DOHH2 (cell line): ENCODE data around the gene TGOLN2.
"Not testable (repeated sequence)": the region's sequence is repeated elsewhere in the genome, so short reads cannot be mapped to it uniquely, and the experiment has no call there.

Experiments used
- H3F3A ChIP-seq: fragments of 200-600 bp; sonication (generic), shearing (Covaris generic); 2 replicates; pipeline ENCODE4 v1.6.0; 2016; ENCODE audit warnings: antibody characterized with exemption, mild to moderate bottlenecking; ENCODE audit not compliant: control insufficient read depth, insufficient read depth
- H3K27ac ChIP-seq: fragments of 200-600 bp; sonication (generic); 2 replicates; pipeline ENCODE4 v1.5.1; 2014; ENCODE audit warnings: low read depth, mild to moderate bottlenecking, low read length, moderate library complexity
- H3K27me3 ChIP-seq: fragments of 200-600 bp; sonication (generic); 2 replicates; pipeline ENCODE4 v1.6.1; 2014; ENCODE audit warnings: mild to moderate bottlenecking, low read length, mixed read lengths; ENCODE audit not compliant: control insufficient read depth
- H3K36me3 ChIP-seq: fragments of 200-600 bp; sonication (generic); 2 replicates; pipeline ENCODE4 v1.6.1; 2014; ENCODE audit warnings: mild to moderate bottlenecking, low read length, moderate library complexity, mixed read lengths; ENCODE audit not compliant: control insufficient read depth
- H3K4me1 ChIP-seq: fragments of 200-600 bp; sonication (generic); 2 replicates; pipeline ENCODE4 v1.6.1; 2014; ENCODE audit warnings: mild to moderate bottlenecking, low read length, mixed read lengths; ENCODE audit not compliant: control insufficient read depth
- H3K4me2 ChIP-seq: fragments of 200-600 bp; sonication (generic); 2 replicates; pipeline ENCODE4 v1.6.0; 2014; ENCODE audit warnings: mild to moderate bottlenecking, low read length, moderate library complexity
- H3K4me3 ChIP-seq: fragments of 200-600 bp; sonication (generic); 2 replicates; pipeline ENCODE4 v1.5.1; 2014; ENCODE audit warnings: mild to moderate bottlenecking, low read length, mixed read lengths
- H3K79me2 ChIP-seq: fragments of 200-600 bp; sonication (generic); 2 replicates; pipeline ENCODE4 v1.6.1; 2014; ENCODE audit warnings: mild to moderate bottlenecking, low read length, mixed read lengths; ENCODE audit not compliant: control insufficient read depth
- H3K9me2 ChIP-seq: fragments of 200-600 bp; sonication (generic); replicated peaks from 2 replicates; pipeline ENCODE4 v1.6.1; 2014; ENCODE audit warnings: mild to moderate bottlenecking, low read length, mixed read lengths; ENCODE audit not compliant: control insufficient read depth
- H3K9me3 ChIP-seq: fragments of 200-600 bp; sonication (generic); 2 replicates; pipeline ENCODE4 v1.6.1; 2014; ENCODE audit warnings: antibody characterized with exemption, low read length, mixed read lengths; ENCODE audit not compliant: control insufficient read depth, insufficient read depth
- H4K20me1 ChIP-seq: fragments of 200-600 bp; sonication (generic); 2 replicates; pipeline ENCODE4 v1.6.0; 2014; ENCODE audit warnings: low read depth, mild to moderate bottlenecking, antibody characterized with exemption, low read length, moderate library complexity; ENCODE audit not compliant: control insufficient read depth, insufficient read depth
- CTCF ChIP-seq: fragments of 200-600 bp; sonication (generic); IDR thresholded peaks from one replicate; pipeline ENCODE4 v1.5.1; 2014; ENCODE audit warnings: antibody characterized with exemption, mild to moderate bottlenecking, low read depth, low read length; ENCODE audit not compliant: poor library complexity, severe bottlenecking
- EZH2phosphoT487 ChIP-seq: fragments of 200-600 bp; sonication (generic); IDR thresholded peaks from 2 replicates; pipeline ENCODE4 v1.6.1; 2017; ENCODE audit warnings: borderline replicate concordance, mild to moderate bottlenecking, antibody characterized with exemption, low read length, moderate library complexity, mixed read lengths

TGOLN2 gene

DNA sequence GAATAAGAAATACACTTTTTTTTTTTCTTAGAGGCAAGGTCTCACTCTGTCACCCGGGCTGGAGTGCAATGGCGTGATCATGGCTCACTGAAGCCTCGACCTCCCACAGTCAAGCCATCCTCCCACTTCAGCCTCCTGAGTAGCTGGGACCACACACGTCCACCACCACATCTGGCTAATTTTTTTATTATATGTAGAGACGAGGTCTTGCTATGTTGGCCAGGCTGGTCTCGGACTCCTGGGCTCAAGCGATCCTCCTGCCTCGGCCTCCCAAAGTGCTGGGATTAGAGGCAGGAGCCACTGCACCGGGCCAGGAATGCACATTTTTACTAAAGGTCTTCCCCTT is 2.4 kb downstream of the TGOLN2 start:
- H3K36me3 ChIP-seq: peaks cover 76% of the 10 kb centered on the region
- H3K79me2 ChIP-seq: peaks cover 84% of the 10 kb centered on the region
- no peaks in the 10 kb centered on the region for H3K9me2 ChIP-seq
- no peaks in the 10 kb centered on the region for H3F3A ChIP-seq
- TF ChIP-seq EZH2phosphoT487: no peak
- no peak for TF ChIP-seq CTCF
- no peak overlapping the region for H3K27ac ChIP-seq
- H4K20me1 ChIP-seq: peaks cover 35% of the 10 kb centered on the region
- peaks cover 38% of the 10 kb centered on the region for H3K4me1 ChIP-seq
- peak overlapping the region; percentile 92 for H3K4me2 ChIP-seq
- no peaks in the 10 kb centered on the region for H3K9me3 ChIP-seq
- no peaks in the 10 kb centered on the region for H3K27me3 ChIP-seq
- H3K4me3 ChIP-seq: peak overlapping the region; percentile 83

- H3F3A ChIP-seq: no peaks in the 10 kb centered on the region
- peak overlapping the region; percentile 83 for H3K4me3 ChIP-seq
- H3K4me1 ChIP-seq: peaks cover 38% of the 10 kb centered on the region
- H4K20me1 ChIP-seq: peaks cover 35% of the 10 kb centered on the region
- H3K9me2 ChIP-seq: no peaks in the 10 kb centered on the region
- peaks cover 89% of the 10 kb centered on the region for H3K79me2 ChIP-seq
- peaks cover 82% of the 10 kb centered on the region for H3K36me3 ChIP-seq
- TF ChIP-seq EZH2phosphoT487 (no peak), CTCF (no peak)
- no peaks in the 10 kb centered on the region for H3K27me3 ChIP-seq
- no peak overlapping the region for H3K27ac ChIP-seq
- H3K4me2 ChIP-seq: peak overlapping the region; percentile 92
- no peaks in the 10 kb centered on the region for H3K9me3 ChIP-seq
Measured at GRCh38 chr2:85324639-85325465, 2.9 kb downstream of the TGOLN2 start.

- Histone ChIP-seq H3K4me1 (peaks cover 31% of the 10 kb centered on the region), H3K4me2 (peak overlapping the region; percentile 0; the same call in 1 of the 2 replicates), H3K79me2 (peaks cover 96% of the 10 kb centered on the region), H3K36me3 (peaks cover 89% of the 10 kb centered on the region), H4K20me1 (peaks cover 38% of the 10 kb centered on the region)
- H3K9me2 ChIP-seq, H3K9me3 ChIP-seq, H3F3A ChIP-seq, H3K27ac ChIP-seq, H3K4me3 ChIP-seq, H3K27me3 ChIP-seq: not testable (repeated sequence)
Measured at GRCh38 chr2:85323988-85324367, 3.8 kb downstream of the TGOLN2 start.

GRCh38 chr2:85323351-85323987 is 4.3 kb downstream of the TGOLN2 start:
- peaks cover 41% of the 10 kb centered on the region for H4K20me1 ChIP-seq
- H3K36me3 ChIP-seq: peaks cover 94% of the 10 kb centered on the region
- no peak overlapping the region for H3K4me3 ChIP-seq

More at GRCh38 chr2:85323351-85323987, 4.3 kb downstream of the TGOLN2 start:
- Histone ChIP-seq H3K79me2 (peaks cover 97% of the 10 kb centered on the region), H3K27ac (no peak overlapping the region), H3K4me2 (peak overlapping the region; percentile 0; the same call in 1 of the 2 replicates), H3K27me3 (no peaks in the 10 kb centered on the region), H3K9me2 (no peaks in the 10 kb centered on the region), H3K9me3 (no peaks in the 10 kb centered on the region), H3F3A (no peaks in the 10 kb centered on the region), H3K4me1 (peaks cover 26% of the 10 kb centered on the region)
- TF ChIP-seq CTCF (no peak), EZH2phosphoT487 (no peak)
